Femur (tissue), 1 donor: Measurements from ENCODE around the gene USP36.
"Not testable (repeated sequence)": the region's sequence is repeated elsewhere in the genome, so short reads cannot be mapped to it uniquely, and the experiment has no call there.

Experiments
- DNase-seq: peaks from one replicate; pipeline ENCODE4 v3.0.0-alpha.2; 2017

The USP36 gene

DNA sequence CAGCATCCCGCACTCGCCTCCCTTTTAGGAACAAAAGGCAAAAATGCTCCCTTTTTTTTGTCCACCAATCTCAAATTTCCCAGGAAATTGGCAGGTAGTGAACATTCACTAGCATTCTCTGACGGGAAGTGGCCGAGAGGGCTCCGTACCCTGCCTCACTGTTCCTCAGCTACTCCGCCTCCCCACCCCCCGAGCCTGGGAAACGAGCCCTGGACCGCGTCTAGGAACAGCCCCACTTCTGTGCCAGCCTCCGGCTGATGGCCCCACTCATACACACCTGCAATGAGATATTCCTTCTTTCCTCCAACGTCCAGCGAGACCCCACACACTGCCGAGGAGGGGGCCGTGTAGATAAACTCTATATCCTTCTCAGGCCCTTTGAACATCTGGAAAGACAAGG, 30.0 kb upstream of the USP36 start:
- no peak for DNase-seq

DNA sequence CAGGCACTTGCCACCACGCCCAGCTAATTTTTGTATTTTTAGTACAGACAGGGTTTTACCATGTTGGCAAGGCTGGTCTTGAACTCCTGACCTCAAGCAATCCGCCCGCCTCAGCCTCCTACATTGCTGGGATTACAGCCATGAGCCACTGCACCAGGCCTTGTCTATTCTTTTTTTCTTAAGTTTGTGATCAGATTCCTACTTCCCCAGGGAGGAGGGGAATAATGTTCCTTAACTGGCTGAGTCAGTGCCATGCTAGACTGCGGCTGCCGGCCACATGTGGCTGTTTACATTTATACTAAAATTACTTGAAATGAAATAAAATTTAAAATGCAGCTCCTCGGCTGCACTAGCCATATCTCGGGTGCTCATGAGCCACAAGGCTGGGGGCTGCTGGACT, 27.8 kb upstream of the USP36 start:
- no peak for DNase-seq

DNA sequence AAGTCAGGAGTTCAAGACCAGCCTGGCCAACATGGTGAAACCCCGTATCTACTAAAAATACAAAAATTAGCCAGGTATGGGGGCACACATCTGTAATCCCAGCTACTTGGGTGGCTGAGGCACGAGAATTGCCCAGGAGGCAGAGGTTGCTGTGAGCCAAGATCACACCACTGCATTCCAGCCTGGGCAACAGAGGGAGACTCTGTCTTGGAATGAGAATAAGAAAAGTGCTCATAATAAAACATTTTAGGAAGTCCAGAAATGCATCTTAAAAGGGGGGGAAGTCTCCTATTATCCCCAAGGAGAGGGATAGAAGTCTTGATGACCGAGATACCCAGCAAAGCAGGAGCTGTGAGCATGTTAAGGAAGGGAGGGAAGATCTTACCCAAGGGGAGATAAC, 26.4 kb upstream of the USP36 start:
- DNase-seq, result not testable (repeated sequence)

DNA sequence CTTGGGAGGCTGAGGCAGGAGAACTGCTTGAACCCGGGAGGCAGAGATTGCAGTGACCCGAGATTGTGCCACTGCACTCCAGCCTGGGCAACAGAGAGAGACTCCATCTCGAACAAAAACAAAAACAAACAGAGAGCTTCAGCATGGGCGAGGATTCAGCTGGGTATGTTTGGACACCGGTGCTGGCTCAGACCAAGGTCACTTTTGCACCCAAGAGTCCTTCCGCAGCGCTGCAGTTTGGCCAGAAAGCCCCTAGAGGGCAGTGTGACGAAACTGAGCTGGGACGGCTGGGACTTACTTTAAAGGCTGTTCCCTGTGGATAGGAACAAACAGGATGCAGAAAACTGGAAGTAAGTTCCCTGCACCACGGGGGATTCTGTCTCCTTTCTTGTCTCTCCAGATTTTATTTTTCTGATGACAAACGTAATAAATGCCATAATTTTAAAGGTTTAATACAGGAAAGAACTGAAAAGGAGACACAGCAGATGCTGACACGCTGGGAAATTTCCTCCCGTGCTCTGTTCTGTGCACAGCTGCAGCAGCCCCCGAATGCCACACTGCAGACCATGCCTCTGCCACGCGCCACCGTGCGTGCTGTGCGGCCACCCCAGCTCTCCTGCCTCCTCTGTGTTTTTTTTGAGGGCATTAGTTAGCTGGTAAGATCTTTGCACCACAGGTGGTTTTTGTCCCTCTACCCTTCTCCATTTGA, 25.2 kb upstream of the USP36 start:
- peak; percentile 83 for DNase-seq

DNA sequence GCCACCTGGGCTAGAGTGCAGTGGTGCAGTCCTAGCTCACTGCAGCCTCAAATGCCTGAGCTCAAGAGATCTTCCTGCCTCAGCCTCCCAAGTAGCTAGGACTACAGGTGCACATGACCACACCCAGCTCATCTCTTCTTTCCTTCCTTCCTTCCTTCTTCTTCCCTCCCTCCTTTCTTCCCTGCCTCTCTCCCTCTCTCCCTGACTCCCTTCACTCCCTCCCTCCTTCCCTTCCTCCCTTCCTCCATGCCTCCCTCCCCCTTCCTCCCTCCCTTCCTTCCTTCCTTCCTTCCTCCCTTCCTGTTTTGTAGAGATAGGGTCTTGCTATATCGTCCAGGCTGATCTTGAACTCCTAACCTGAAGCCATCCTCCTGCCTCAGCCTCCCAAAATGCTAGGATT, 23.5 kb upstream of the USP36 start:
- DNase-seq, result no peak

DNA sequence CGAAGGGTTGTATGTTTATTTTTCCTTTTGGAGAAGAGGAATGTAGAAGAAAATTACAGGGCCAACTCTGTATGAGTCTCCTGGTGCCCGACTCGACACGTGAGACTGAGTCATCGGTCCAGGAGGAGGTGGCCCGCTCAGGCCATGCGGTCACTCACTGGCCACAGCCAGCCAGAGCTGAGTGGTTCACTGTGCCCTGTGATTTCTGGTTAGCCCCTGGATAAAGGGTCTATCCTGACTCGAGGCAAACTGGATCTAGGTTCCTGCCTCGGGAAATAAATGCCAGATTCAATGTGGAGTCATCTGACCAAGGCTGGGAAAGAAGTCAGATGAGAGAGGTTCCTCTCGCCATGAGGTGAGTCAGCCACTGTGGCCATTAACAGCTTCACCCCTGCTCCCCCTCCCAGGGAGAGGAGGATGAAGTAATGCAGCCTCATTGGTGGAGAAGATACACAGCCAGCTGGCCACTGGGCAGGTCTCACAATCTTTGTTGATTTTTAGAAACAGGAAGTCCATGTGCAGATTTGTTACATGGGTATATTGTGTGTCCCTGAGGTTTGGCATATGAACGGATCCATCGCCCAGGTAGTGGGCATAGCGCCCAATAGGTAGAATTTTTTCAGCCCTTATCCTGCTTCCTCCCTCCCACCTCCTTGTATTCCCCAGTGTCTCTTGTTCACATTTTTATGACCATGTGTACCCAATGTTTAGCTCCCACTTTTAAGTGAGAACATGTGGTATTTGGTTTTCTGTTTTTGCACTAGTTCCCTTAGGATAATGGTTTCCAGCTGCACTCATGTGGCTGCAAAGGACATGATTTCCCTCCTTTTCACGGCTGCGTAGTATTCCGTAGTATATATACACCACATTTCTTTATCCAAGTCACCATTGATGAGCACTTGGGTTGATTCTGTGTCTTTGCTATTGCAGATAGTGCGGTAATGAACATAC, 21.7 kb upstream of the USP36 start:
- peak; percentile 81 for DNase-seq

DNA sequence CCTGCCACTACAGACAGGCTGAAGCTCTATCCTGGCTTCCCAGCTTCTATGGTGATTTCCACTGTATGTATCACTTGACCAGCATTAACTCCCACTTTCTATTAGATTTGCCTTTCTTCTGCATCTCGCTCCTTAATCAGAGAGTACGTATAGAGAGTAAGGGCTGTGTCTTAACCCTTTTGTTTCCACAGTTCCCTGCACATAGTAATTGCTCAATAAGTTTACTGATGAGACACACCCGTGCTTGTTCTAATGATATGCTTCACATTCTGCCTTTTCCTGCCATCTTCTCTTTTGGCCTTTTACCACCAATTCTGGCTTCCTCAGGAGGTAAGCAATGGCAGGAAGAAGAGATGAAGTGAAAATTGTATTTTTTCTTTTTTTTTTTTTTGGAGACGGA, 20.6 kb upstream of the USP36 start:
- DNase-seq, result no peak

DNA sequence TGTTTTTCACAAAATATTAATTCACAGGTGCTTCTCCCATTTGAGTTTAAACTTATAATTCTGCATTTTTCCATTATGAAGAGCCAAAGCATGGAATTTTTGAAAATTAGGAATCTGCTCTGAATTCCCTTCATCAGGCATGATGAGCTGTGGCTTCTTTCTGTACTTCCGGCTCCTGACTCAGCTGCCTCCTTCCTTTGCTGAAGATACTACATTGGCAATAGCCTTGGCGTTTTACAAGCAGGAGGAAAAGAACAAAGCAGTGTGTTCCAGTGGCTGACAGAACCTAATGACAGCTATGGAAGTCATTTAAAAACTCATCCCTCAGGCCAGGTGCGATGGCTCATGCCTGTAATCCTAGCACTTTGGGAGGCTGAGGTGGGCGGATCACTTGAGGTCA, 18.4 kb upstream of the USP36 start:
- no peak for DNase-seq

DNA sequence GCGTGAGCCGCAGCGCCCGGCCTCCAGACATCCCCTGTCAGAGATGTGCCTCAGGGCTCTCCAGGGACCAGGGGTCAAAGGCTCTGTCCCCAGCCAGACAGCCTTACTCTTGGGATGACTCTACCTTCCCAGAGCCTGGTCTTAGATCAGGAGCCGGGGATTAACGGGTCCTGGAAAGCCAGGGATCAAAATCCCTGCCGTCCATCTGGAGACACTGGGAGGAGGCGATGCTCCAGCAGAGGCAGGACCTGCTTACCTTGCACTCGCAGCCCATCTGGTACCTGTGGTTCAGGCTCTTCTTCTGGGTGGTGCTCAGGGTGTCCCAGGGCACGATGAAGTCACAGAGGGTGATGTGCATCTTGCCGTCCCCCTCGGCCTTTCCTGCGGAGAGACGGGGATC, 16.7 kb upstream of the USP36 start:
- DNase-seq, result no peak

DNA sequence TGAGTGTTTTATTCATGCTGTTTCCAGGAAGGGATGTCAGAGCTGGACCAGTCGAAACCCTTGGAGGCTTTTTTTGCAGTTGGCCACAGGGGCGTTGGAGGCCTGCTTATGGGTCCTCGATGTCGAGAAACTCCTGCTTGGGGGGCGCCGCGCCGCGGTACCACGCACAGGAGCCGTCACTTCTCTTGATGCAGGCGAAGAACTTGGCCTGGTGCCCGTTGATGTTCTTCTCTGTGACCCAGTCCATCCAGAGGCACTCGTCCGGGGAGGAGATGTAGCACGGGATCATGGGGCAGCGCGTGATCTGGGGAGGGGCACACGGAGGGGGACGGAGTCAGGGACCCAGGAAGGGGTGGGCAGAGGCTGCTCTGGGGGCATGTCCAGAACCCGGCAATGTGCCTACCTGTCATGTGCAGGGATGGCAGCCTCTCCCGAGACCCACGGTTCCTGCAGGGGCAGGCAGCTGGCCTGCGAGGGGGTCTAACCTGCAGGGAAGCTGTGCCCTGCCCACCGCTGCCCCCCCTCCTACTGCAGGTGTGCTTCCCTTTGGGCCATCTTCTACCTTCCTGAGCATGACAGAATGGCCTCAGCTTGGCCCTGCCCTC, 15.0 kb upstream of the USP36 start:
- no peak for DNase-seq

DNA sequence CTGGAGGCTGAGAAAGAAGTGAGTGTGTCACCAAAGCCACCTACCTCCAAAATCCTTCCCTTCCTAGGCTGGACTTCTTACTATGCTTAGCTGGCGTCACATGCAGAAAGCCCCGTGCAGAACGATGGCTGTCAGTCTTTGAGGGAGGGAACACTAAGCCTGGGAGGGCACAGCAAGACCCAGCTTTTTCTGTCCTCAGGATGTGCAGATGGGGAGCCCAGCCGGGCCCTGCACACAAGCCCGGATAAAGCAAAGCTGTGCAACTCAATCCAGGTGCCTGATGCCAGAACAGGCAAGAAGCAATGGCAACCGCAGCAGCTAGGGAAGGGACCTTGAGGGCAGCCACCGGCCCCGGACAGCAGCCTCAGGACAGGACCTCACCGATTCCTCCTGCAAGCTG, 13.9 kb upstream of the USP36 start:
- no peak for DNase-seq

DNA sequence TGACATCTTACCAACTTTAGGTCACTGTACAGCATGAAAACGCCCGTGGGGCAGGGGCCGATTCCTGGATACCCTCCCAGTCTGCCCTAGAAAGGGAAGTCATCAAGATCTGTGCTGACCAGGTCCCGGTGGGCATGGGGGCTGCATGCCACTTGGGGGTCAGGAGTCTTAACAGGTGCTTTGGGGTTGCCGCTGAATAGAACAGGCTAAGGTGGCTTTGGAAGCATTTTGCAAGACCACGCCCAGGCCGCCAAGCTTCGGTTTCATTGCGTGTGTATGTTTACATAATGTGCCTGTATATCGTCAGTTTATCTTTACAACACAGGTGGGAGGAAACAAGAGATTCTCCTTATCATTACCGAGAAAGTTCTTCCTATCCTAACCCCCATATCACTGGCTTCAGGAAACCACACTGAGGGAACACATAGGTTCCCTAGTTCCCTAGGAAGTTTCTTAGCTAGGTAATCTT, 13.3 kb upstream of the USP36 start:
- no peak for DNase-seq

DNA sequence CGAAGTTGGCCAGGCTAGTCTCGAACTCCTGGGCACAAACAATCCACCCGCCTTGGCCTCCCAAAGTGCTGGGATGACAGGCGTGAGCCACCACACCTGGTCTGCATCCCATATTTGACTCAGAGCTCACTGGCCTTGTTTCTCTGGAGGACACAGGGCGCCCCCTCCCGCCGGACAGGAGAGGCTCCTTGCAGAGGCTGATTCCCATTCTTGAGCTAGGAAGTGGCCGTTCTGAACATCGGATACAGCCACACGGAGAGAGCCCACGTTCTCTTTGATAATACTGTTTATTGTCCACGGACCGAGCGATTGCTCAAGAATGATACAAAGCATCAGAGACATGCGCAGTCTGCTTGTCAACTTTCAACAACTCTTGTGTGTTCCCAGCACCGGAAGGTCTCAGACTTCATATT, 12.1 kb upstream of the USP36 start:
- no peak for DNase-seq

DNA sequence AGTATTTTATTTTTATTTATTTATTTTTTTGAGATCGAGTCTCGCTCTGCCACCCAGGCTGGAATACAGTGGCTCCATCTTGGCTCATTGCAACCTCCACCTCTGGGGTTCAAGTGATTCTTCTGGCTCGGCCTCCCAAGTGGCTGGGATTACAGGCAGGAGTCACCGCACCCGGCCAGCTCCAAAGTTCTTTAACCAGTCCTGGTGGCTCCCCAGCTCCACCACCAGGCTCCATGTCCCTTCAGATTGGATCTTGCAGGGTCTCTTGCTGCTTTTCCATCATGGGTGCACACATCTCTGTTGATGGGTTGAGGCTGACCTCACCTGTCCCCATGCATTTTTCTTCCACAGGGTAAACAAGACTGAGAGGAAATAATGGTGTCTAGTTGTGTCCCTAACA, 8.4 kb upstream of the USP36 start:
- DNase-seq, result no peak

DNA sequence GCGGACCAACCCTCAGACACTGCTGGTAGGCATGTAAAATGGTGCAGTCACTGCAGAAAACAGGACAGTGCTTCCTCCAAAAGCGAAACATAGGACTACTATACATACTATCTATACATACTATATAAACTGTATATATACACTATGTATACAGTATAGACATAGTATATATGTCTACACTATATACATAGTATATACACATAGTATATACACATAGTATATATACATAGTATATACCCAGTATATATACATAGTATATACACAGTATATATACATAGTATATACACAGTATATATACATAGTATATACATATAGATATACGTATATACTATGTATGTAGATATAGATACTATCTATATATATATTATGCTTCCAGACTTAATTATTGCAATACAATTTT, 6.4 kb upstream of the USP36 start:
- no peak for DNase-seq

DNA sequence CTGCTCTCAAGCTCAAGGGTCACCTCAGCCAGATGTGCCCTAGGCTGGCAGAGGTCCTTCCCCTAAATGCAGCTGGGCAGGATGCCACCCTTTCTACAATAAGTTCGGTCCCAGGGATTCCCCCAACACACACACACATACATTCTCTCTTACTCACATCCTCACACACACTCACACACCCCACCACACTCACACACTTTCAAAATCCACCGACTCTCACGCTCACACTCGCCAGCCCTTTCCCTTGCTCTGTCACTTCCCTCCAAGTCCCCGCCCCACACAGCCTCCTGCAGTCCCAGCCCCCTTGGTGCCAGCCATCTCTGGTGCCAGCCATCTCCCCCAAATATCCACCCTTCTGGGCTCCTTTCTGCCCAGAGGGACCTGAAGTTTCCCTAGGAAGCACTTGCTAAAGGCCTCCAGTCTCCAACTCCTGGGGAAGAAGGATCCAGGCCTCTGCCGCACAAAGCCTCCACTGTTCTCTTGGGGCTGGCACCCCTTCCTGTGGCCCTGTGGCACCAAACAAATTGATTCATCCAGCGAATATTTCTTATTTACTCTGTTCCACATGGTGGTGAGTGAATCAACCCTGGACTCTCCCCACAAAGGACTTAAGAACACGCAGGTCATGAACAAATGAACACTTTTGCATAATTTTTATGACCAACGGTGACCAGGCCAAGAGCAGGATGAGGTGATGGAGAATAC, 3.8 kb upstream of the USP36 start:
- no peak for DNase-seq

DNA sequence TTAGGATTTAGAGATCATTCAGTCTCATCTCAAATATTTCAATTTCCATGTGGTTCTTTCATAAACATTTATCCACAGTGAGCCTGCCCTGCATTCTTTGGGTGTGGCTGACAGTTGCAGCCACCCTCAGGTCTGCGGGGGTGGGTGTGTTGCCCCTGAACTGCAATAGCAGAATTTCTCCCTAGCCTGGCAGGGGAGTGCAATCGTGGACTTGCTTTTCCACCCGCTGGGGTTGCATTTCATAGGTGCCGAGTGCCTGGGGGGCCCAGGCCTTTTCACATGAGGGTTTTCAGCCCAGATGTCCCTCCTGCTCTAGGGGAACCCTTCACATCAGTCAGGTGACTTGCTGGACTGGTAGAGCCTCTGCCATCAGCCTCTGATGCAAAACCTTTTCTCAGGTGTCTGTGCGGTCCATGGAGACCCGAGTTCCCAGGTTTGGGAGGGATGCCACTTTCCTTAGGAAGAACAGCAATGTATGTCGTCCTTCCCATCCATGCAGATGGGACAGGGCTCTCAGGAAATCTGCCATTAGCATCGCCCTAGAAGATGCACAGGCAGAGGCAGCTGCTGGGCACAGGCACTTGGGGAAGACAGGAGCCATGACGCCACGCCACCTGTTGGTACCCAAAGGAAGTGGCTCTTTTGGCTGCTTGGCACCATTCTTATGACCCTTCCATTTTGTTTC, 2.4 kb upstream of the USP36 start:
- DNase-seq, result no peak

DNA sequence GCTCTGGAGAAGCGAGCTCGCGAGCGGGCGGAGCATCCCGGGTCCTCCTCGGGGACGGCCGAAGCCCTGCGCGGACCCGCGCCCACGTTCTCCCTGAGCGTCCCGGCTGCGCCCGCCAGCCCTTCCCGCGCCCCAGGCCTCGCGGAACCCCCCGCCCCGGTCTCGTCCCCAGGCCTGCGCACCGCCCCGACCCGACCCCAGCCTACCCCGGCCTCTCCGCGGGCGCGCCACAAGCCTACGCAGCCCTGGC, 159 bp downstream of the USP36 start:
- no peak for DNase-seq

DNA sequence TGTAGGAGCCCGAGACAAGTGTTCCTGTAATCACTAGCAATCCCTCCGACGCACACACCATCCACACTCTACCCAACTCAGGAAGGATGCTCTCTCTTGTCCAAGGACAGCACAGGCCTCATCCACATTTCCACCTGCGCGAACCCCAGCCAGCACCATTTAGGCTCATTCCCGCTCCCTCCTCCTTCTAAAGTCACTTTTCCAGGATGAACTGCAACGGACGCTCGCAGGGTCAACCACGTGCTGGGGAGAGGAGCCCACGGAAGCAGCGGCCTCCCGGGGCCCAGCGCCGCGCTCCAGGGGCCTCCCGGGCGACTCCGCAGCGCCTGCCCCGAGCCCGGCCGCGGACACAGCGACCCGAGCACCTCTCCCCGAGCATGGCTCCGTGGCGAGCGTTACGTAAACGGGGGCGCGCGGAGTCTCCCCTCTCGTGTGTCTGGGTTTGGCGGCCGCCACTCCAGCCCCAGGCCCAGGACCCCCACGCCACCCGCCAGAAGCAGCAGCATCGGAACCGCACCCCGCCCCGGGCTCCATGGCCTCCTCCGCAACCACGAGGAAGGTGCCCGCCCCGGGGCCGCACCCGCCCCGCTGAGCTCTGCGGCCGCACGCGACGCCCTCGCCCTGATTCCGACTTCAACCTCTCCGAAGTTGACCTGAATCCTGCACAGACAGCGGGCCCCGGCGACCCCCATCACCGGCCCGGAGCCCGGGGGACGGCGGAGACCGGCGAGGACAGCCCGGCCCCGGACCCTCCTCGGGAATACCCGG, 668 bp downstream of the USP36 start:
- DNase-seq, result peak; percentile 68

DNA sequence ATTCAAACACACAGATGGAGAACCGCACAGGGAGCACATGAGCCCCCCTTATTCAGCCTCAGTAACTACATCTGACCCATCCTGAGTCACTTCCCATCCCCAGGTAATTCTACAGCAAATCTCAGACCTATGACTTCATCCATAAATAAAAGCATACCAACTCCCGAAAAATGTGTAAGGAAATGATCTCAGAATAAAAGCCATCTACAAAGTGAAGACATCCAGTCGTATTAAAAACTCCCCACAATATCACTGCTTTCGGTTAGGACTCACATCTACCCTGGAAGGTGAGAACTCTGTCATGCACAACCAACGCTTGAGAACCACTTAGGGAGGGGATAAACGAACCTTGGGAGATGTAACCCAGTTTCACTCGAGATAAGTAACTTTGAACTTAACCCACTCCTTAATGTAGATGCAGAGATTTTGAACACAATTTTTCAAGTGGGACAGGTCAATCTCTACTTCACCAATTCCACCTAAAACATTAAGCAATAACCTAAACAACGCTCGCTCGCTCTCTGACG, 1.3 kb downstream of the USP36 start:
- DNase-seq, result no peak

DNA sequence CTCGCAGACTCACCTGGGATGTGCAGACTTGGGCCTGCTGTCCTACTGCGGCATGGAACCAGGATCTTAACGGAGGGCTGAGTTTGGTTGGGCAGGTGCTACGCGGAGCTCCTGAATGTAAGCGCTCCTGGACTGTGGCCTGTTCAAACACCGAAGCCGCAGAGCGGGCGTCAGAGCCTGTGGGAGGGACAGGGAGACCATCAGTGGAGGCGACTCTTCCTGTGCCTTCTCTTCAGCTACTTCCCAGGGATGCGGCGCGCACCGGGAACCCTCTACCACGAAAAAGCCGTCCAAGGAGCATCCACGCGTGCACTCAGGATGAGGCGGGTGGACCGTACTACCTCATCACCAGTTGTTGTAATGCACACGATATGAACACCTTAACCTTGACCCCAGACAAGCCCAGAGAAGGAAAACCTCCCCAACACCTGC, 2.0 kb downstream of the USP36 start:
- DNase-seq, result no peak
